M059J (cell line): Measurements from ENCODE around the gene KHDC4. TPM values are rescaled to one million over a fixed set of nuclear protein-coding genes. Genes with fewer than 3 reads are reported as not detected.

Experiments used
- total RNA-seq: library from RNA; depleted of rRNA; stranded (reverse); fragments of >200 nt; shearing (Covaris generic); gene quantifications from 2 replicates; pipeline ENCODE4 v1.2.3, GENCODE V29; 2014; rRNA removed

KHDC4 gene
- total RNA-seq, 1 experiment from 2014 or later: 24.1 TPM

Other genes starting within 250 kb of the KHDC4 start
- 61.5 and 63.1 TPM in 2 replicates for gene YY1AP1, start 245.6 kb downstream of the KHDC4 start, total RNA-seq
- 116 and 197 TPM in 2 replicates for gene DAP3, start 245.3 kb downstream of the KHDC4 start, total RNA-seq
- gene GON4L, start 77.2 kb downstream of the KHDC4 start, total RNA-seq: 12.0 and 22.0 TPM in 2 replicates
- gene SYT11, start 74.8 kb downstream of the KHDC4 start, total RNA-seq: 12.0 and 15.8 TPM in 2 replicates
- 53.9 and 64.3 TPM in 2 replicates for gene RIT1, start 23.1 kb downstream of the KHDC4 start, total RNA-seq
- gene RXFP4, start 7.2 kb upstream of the KHDC4 start, total RNA-seq: not detected in 2 replicates
- 47.3 and 51.6 TPM in 2 replicates for gene ARHGEF2, start 44.1 kb upstream of the KHDC4 start, total RNA-seq
- 1,065 and 1,666 TPM in 2 replicates for gene SSR2, start 86.5 kb upstream of the KHDC4 start, total RNA-seq
- 18.8 and 26.5 TPM in 2 replicates for gene UBQLN4, start 119.4 kb upstream of the KHDC4 start, total RNA-seq
- 41.7 and 60.2 TPM in 2 replicates for gene LAMTOR2, start 120.4 kb upstream of the KHDC4 start, total RNA-seq
- not detected in 2 replicates for gene RAB25, start 126.7 kb upstream of the KHDC4 start, total RNA-seq
- gene MEX3A, start 148.1 kb upstream of the KHDC4 start, total RNA-seq: 2.5 and 3.2 TPM in 2 replicates
- gene LMNA, start 180.3 kb upstream of the KHDC4 start, total RNA-seq: 396 and 698 TPM in 2 replicates
- gene SEMA4A, start 219.2 kb upstream of the KHDC4 start, total RNA-seq: 0.37 and 1.3 TPM in 2 replicates